Measurements from ENCODE around the gene ASPSCR1. TPM values are rescaled to one million over a fixed set of nuclear protein-coding genes. Genes with fewer than 3 reads are reported as not detected.

Gene ASPSCR1
- total and polyA plus RNA-seq, 2 of the 8 experiments (the other 6 are each of a cell fraction or from before 2014, with no cell fraction given) = 33.3 to 43.7 TPM

DNA sequence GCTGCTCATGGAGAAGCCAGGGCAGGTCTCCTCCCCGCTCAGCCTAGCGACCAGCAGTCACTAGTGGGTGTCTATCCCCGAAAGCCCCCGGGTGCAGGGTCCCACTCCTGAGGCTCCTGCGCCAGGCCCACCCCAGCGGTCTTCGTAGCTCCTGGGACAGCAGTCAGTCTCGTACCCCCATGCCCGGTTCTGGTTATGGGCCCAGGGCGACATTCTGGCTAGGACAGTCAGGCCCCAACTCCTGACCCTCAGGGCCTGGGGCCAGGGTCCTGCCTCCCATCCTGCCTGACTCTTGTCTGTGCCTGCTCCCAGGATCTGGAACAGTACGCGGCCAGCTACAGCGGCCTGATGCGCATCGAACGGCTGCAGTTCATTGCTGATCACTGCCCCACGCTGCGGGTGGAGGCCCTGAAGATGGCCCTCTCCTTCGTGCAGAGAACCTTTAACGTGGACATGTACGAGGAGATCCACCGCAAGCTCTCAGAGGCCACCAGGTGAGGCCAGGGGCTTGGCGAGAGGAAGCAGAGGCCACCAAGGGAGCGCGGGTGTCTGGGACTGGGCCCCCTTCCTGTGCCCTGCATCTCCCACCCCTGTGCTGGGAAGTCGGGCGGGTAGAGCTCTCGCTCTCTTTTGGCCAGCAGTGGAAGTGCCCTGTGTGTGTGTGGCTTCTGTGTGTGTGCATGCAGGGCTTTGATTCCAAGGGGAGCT is 76.3 kb downstream of the ASPSCR1 start:
- Histone ChIP-seq H2BK12ac (ENCODE audit: low read depth, low read length) (no peak overlapping the region), H2AK5ac (ENCODE audit: low read depth, low read length) (no peak overlapping the region), H3K79me2 (ENCODE audit: control insufficient read depth in 1 of 2, insufficient read depth in 2 of 2, low read length in 2 of 2) (peaks cover 0 to 12% of the 10 kb centered on the region in 2 experiments; a peak in 1 of 4 replicates), H3K4me1 (replicated peaks in 1 of 4; ENCODE audit: control insufficient read depth in 3 of 4, insufficient read depth in 4 of 4, low read length in 3 of 4) (peaks cover 0 to 11% (median 6%) of the 10 kb centered on the region in 4 experiments; a peak in 5 of 7 replicates), H2BK5ac (ENCODE audit: low read depth, low read length) (no peak overlapping the region), H3K27me3 (replicated peaks in 1 of 4; ENCODE audit: control insufficient read depth in 3 of 4, extremely low read depth in 1 of 4, insufficient read depth in 3 of 4, low read length in 3 of 4) (no peaks in the 10 kb centered on the region; a peak in 1 of 7 replicates), H3K14ac (ENCODE audit: insufficient read length) (no peak overlapping the region), H4K91ac (replicated peaks; ENCODE audit: insufficient read length, low read length) (no peak overlapping the region), H2BK20ac (ENCODE audit: low read length) (no peak overlapping the region), H3K4me2 (ENCODE audit: insufficient read depth in 1 of 2, low read depth in 2 of 2, low read length in 2 of 2) (peak overlapping the region in 1 of 2 experiments; percentile 97; a peak in 2 of 4 replicates), H4K20me1 (replicated peaks in 1 of 2; ENCODE audit: control insufficient read depth in 1 of 2, insufficient read depth in 2 of 2, low read length in 2 of 2) (peaks cover 4 to 20% of the 10 kb centered on the region in 2 experiments), H3K56ac (replicated peaks; ENCODE audit: insufficient read length, low read depth, low read length) (no peak overlapping the region), H3K23ac (ENCODE audit: insufficient read length) (no peak overlapping the region), H3K4me3 (ENCODE audit: extremely low read depth in 1 of 4, insufficient read depth in 2 of 4, low read depth in 3 of 4, low read length in 4 of 4) (no peak overlapping the region), H2AFZ (ENCODE audit: low read length) (no peak overlapping the region), H3K9ac (replicated peaks in 1 of 4; ENCODE audit: extremely low read depth in 1 of 4, low read depth in 3 of 4, low read length in 3 of 4) (no peak overlapping the region), H3K18ac (ENCODE audit: extremely low read depth, low read length) (no peak overlapping the region), H2BK120ac (replicated peaks; ENCODE audit: low read depth, low read length) (no peak overlapping the region), H3K9me3 (ENCODE audit: insufficient read depth in 2 of 2, low read depth in 1 of 2, low read length in 1 of 2) (no peaks in the 10 kb centered on the region), H2BK15ac (ENCODE audit: low read length) (no peak overlapping the region), H3K27ac (ENCODE audit: low read depth, low read length) (no peak overlapping the region), H4K5ac (ENCODE audit: insufficient read length, low read depth, low read length) (no peak overlapping the region), H3K79me1 (ENCODE audit: low read depth, low read length) (peaks cover 6% of the 10 kb centered on the region; the same call in 1 of the 2 replicates), H3K23me2 (ENCODE audit: low read depth, low read length) (peaks cover 6% of the 10 kb centered on the region; the same call in 1 of the 2 replicates), H4K8ac (ENCODE audit: extremely low read depth, insufficient read depth, low read length) (peak overlapping the region; percentile 71), H3K36me3 (ENCODE audit: control insufficient read depth in 2 of 4, insufficient read depth in 4 of 4, low read length in 3 of 4) (peaks cover 7 to 30% (median 19%) of the 10 kb centered on the region in 4 experiments), H3K4ac (replicated peaks; ENCODE audit: insufficient read length, low read depth, low read length) (no peak overlapping the region)
- DNase-seq (ENCODE audit: low read depth in 1 of 2, low spot score in 2 of 2) (no peak), FAIRE-seq (no peak)
- no peak for TF ChIP-seq CBX5 (IDR thresholded peaks at IDR 0.05; ENCODE audit: low read depth, low read length)
- TF ChIP-seq TCF12 (IDR thresholded peaks at IDR 0.05; ENCODE audit: low read depth, low read length) = no peak
- TF ChIP-seq GABPA (IDR thresholded peaks at IDR 0.05; ENCODE audit: borderline replicate concordance, insufficient read depth, low read length) = no peak
- no peak for TF ChIP-seq SP2 (IDR thresholded peaks at IDR 0.05; ENCODE audit: low read length)
- TF ChIP-seq EP300 (IDR thresholded peaks at IDR 0.05; ENCODE audit: borderline replicate concordance in 1 of 2, low read depth in 2 of 2, low read length in 2 of 2) = no peak
- TF ChIP-seq JUND (IDR thresholded peaks at IDR 0.05; ENCODE audit: low read length) = no peak
- no peak for TF ChIP-seq TBP (IDR thresholded peaks at IDR 0.05; ENCODE audit: low read depth, low read length)
- no peak for TF ChIP-seq SP4 (IDR thresholded peaks at IDR 0.05; ENCODE audit: low read length)
- POLR2A ChIA-PET (ENCODE audit: partially characterized antibody) = interaction anchor here (0.7 to 13.2 kb wide), 12 partner anchors 10 to 111 kb away, joined by 3 to 161 read pairs (median 4); partner anchors contain the start of genes DCXR, DUS1L and RAC3
- 95% methylated on average over 28 of the region's 28 CpGs; no CpG with 5 or more reads in 1 of the 2 experiments for WGBS, 2 experiments (ENCODE audit: extremely low coverage in 1 of 2, insufficient coverage in 1 of 2, insufficient read length in 1 of 2, insufficient replicate concordance in 2 of 2, low coverage in 1 of 2, low lambda C conversion rate in 2 of 2, missing lambda C conversion rate in 1 of 2)
- CTCF ChIA-PET (ENCODE audit: partially characterized antibody) = interaction anchor here (1.0 to 5.4 kb wide), 5 partner anchors 9 to 24 kb away, joined by 3 to 40 read pairs (median 3); partner anchors contain the start of genes DCXR, DUS1L and RAC3
